ES-I3 (cell line): ENCODE measurements around the gene TMEM114.

Source experiments
- H3K36me3 ChIP-seq: 2 replicates; pipeline ENCODE4 v1.6.1; 2013; ENCODE audit warnings: mild to moderate bottlenecking, low read length, control low read depth, moderate library complexity; ENCODE audit not compliant: insufficient read depth
- H3K4me1 ChIP-seq: 2 replicates; pipeline ENCODE4 v1.6.1; 2013; ENCODE audit warnings: mild to moderate bottlenecking, control low read depth, low read length; ENCODE audit not compliant: insufficient read depth
- H3K9ac ChIP-seq: 2 replicates; pipeline ENCODE4 v1.6.1; 2013; ENCODE audit warnings: low read depth, mild to moderate bottlenecking, low read length, moderate library complexity
- H3K9me3 ChIP-seq: 2 replicates; pipeline ENCODE4 v1.6.1; 2013; ENCODE audit warnings: mild to moderate bottlenecking, low read length, moderate library complexity; ENCODE audit not compliant: control insufficient read depth, insufficient read depth

The TMEM114 gene

DNA sequence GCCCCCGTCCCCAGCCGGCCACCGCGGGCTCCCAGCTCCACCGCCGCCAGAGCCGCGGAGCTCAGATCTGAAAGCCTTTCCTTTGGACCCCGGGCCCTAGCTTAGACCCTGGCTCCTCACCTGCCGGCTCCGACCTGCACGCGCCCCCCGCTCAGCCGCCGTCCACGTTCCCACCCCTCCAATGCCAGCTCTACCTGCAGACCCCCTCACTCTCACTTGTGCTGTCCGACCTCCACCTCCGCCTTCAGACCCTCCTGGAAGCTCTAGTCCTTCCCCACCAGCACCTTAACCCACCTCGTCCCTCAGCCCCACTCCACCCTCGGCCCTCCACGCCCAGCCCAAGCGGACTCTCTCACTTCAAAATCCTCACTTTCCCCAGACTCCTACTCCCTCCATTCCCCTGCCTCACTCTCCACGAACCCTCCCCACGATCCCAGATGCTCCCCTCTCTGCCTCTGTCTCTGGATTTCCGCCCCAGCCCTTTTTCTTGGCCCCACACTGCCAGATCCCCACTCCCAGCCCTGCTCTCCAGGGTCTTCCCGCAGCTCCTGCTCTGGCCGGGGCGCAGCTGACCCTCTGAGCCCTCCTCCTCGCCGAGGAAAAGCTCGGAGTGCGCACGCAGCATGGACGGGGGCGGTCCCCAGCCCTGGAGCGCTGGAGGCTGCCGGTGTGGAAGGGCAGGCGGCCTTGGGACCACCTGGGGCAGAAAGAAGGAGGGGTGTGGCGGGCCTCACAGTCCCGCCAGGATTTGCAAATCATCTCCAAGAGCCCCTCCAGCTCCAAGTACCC is at the start of gene TMEM114:
Gene TMEM114, minus strand, starts transcription at position 612 of the 789 bp plus-strand sequence. CDS start 673 bp downstream, outside the sequence.
- Histone ChIP-seq H3K9ac (peak within 1 kb of the TSS; percentile 44), H3K9me3 (no peaks in the 10 kb centered on the region), H3K36me3 (no peaks in the 10 kb centered on the region), H3K4me1 (no peaks in the 10 kb centered on the region)

DNA sequence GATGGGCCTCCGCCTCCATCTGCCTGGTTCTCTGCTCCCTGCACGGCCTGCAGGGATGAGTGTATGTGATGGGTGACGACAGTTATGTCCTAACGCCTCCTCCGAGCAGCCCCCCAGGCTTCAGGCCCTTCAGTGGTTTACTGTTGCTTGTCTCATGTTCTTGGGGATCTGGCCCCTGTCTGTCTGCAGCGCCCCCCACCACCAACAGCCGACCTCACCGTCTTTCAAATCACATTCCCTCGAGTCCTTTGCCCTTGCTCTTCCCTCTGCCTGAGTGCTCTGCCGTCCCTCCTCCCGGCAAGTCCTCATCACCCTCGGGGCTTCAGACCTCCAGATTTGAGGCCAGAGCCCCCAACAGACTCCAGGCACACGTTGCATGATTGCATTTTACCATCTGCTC is 49.4 kb upstream of the TMEM114 start:
- Histone ChIP-seq H3K9ac (no peak overlapping the region), H3K36me3 (peaks cover 34% of the 10 kb centered on the region), H3K9me3 (no peaks in the 10 kb centered on the region), H3K4me1 (no peaks in the 10 kb centered on the region)

DNA sequence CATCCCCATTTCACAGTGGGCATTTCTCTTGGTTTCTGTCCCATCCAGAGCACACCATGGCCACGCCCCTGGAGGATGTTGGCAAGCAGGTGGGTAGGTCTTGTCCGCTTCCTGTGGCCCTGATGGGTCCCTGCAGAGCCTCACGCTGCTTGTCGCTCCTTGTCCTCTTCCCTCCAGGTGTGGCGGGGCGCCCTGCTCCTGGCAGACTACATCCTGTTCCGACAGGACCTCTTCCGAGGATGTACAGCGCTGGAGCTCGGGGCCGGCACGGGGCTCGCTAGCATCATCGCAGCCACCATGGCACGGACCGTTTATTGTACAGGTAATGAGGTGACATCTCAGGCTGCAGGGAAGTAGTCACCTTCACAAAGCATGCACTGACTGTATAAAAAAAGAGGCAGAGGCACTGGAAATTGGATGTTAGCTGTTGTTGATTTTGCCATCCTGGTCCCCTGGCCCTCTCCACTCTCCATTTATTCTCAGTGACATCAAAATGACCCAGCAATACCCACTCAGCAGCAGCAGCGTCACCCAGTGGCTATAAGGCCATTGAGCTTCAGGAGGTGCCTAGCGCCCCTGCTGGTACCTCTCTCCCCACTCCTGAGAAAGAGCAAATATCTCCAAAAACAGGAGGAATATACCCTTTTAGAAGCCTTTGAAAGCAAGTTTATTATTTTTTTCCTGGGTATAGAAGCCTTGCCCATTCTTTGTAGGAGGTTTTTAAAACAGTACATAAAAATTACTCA is 44.9 kb upstream of the TMEM114 start:
- Histone ChIP-seq H3K36me3 (peaks cover 27% of the 10 kb centered on the region), H3K9me3 (no peaks in the 10 kb centered on the region), H3K4me1 (no peaks in the 10 kb centered on the region), H3K9ac (no peak overlapping the region)

DNA sequence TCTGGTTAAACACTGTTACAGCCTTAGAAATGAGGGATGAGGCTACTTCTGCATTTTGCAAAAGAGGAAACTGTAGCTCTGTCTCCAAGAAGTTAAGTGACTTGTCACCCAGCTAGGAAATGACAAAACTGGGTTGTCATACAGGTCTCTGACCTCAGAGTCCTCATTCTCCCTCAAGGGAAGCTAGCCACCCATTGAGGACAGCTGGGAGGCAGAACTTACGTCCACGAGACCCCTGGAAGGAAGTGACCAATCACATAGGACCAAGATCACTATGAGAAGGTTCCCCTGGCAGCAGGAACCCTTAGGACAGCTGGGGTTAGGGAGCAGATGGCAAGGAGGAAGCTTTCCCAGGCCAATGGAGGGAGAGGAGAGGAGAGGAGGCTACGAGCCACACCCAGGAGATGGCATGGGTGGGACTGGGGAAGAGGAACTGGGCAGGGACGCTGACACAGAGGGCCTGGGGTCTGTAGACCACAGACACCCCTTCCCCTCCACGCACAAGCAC is 42.4 kb upstream of the TMEM114 start:
- H3K36me3 ChIP-seq = peaks cover 43% of the 10 kb centered on the region
- no peak overlapping the region for H3K9ac ChIP-seq
- no peaks in the 10 kb centered on the region for H3K9me3 ChIP-seq

DNA sequence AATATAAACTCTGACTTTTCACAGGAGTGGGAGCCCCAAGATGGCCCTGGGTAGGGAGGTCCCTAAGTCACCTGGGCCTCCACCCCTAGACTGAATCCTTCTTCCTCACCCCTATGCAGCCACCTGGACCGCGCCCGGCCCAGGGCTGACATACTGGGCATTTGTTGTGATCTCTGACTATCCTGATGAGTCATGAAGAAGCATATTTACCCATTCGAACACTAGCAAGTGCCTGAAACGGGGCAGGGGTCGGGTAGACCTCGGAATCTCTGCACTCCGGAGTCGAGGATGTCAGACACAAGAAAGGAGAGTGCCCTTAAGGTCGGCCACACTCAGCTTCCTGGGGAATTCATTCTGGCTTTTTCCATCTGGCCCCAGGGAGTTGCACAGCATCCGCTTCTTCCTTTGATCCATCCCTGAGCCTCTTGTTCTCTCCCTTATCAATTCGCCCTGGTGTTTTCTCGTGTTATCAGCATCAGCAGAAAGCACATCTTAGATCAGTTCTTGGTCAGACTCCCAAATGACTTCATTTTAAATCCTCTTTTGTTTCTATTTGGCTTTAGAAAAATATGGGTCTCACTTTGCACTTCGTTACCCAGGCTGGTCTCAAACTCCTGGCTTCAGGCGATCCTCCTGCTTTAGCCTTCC is 41.6 kb upstream of the TMEM114 start:
- H3K4me1 ChIP-seq = no peaks in the 10 kb centered on the region

More for the DNA sequence above, 42.4 kb upstream of the TMEM114 start:
- no peaks in the 10 kb centered on the region for H3K4me1 ChIP-seq

DNA sequence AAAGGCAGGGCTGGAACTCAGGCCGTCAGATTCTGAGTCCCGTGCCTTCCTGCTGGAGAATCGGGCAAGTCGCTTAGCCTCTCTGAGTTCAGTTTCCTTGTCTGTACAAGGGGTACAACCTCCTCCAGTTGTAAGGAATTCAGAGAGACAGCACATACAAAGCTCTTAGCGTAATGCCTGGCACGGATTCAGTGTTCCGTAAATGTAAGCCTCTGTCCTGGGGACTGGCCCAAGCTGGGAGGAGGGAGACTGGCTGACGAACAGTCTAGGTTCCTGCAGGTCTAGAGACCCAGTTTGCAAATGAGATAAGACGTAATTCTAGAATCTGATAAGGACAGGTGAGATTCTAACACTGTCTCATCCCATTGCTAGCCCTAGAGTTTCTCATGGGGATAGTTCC is 41.1 kb upstream of the TMEM114 start:
- no peak overlapping the region for H3K9ac ChIP-seq
- H3K4me1 ChIP-seq = no peaks in the 10 kb centered on the region
- no peaks in the 10 kb centered on the region for H3K9me3 ChIP-seq
- peaks cover 39% of the 10 kb centered on the region for H3K36me3 ChIP-seq

More for the DNA sequence above, 41.6 kb upstream of the TMEM114 start:
- Histone ChIP-seq H3K9ac (no peak overlapping the region), H3K9me3 (no peaks in the 10 kb centered on the region), H3K36me3 (peaks cover 41% of the 10 kb centered on the region)

DNA sequence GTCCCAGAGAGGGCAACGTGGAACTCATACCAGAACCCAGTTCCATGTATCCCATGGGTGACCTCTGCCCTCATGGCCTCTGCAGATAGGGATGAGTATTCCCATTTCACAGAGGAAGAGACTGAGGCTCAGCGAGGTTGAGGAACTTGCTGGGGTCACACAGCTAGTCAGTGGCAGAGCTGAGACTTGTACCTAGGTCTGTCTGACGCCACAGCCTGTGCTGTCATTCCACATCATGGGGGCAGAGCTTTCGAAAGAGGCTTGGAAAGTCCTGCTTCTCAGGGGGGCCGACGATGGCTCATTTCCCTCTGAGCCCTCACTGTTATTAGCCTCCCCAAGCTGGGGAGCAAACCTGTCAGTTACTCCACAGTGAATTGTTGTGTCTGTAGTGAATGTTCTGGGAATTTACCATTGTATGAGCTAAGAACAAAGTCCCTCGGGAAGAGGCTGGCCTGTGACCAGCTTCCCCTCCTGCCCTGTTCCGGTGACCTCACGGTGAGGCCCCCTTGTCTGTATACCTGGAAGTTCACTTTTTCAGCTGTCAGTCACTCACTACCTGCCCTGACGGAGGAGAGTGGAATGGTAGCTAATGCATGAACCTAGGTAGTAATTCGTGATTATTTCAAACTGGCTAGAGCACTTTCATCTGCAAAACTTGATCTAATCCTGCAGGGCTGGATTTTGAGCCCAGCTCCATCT is 40.1 kb upstream of the TMEM114 start:
- Histone ChIP-seq H3K36me3 (peaks cover 44% of the 10 kb centered on the region), H3K9ac (no peak overlapping the region), H3K9me3 (no peaks in the 10 kb centered on the region), H3K4me1 (no peaks in the 10 kb centered on the region)

DNA sequence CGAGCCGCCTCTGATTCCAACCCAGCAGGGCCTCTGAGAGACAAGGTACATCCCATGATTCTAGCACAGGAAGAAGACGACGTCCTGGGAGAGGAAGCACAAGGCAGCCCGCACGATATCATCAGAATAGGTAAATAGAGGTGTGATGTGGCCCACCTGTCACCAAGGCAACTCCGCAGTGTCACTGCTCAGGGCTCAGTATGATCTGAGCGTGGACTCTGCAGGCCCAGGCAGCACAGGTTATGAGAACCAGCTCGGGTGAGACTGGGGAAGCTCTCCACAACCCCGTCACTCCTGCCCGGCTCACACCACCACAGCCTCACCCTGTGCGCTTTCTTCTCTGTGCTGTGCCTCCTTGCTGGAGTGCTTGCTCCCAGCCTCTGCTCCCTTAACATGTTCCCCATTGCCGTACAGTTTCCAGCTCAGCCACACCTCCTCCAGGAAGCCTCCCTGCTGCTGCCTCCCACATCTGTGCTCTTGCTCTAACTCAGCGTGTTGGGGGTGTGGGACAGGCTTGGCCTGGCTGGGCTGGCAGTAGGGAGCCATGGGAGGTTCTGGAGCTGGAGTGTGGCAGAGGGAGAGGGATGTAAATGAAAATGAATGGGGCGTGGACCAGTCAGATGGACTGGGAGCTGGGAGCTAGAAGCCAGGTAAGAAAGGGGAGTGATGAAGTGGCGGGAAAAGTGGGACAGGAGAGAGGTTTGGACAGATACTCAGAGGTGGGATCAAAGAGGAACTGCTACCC is 38.8 kb upstream of the TMEM114 start:
- Histone ChIP-seq H3K9ac (no peak overlapping the region), H3K9me3 (no peaks in the 10 kb centered on the region), H3K4me1 (no peaks in the 10 kb centered on the region), H3K36me3 (peaks cover 44% of the 10 kb centered on the region)

DNA sequence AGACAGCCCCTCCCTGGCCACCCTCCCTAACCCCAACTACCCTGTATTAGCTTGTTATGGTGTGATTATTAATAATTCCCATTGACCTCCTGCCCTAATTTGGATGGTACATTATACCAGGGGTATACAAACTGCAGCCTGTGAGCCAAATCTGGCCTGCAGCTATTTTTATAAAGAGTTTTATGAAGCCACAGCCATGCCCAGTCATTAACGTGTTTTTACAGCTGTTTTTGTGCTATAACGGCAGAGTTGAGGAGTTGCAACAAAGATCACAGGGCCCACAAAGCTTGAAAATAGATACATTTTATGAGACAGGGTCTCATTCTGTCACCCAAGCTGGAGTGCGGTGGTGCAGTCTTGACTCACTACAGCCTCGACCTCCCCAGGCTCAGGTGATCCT is 37.1 kb upstream of the TMEM114 start:
- H3K4me1 ChIP-seq = no peaks in the 10 kb centered on the region
- no peaks in the 10 kb centered on the region for H3K9me3 ChIP-seq
- H3K9ac ChIP-seq = no peak overlapping the region
- H3K36me3 ChIP-seq = peaks cover 46% of the 10 kb centered on the region

DNA sequence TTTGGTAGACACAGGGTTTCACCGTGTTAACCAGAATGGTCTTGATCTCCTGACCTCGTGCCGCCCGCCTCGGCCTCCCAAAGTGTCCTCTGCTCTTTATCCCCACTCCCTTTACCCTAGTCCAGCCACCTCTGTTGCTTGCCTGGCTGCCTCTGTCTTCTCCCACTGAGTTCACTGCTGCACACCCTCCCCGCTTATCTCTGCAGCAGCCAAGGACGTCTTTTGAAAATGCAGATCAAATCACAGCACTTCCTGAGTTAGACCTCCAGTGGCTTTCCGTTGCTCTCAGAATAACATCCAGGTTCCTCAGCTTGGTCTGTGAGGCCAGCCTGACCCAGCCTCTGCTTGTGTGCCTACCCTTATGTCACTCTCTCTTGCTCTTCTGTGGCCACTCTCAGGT is 36.6 kb upstream of the TMEM114 start:
- Histone ChIP-seq H3K4me1 (no peaks in the 10 kb centered on the region), H3K36me3 (peaks cover 45% of the 10 kb centered on the region), H3K9ac (no peak overlapping the region), H3K9me3 (no peaks in the 10 kb centered on the region)

DNA sequence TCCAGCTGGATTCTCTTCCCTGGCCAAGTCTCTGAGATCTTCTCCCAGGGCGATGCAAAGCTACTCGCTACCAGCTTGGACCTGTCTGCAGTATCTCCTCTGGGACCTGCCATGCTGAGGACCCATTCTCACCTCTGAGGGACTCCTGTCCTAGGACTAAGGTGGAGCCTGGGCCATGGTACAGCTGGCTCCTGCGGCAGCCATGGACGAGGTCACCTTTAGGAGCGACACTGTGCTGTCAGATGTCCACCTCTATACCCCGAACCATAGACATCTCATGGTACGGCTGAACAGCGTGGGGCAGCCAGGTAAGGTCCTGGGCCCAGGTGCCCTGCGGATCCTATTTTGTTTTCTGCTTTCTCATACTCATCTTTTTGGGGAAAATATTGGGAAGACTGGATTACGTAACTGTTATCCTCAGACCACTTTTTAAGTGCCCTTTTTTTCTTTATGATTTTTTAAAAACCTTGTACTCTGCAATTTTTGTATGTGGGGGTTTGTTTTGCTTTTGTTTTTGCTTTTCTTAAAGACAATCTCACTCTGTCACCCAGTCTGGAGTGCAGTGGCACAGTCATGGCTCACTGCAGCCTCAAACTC is 35.3 kb upstream of the TMEM114 start:
- Histone ChIP-seq H3K4me1 (no peaks in the 10 kb centered on the region), H3K36me3 (peaks cover 41% of the 10 kb centered on the region), H3K9ac (no peak overlapping the region), H3K9me3 (no peaks in the 10 kb centered on the region)

DNA sequence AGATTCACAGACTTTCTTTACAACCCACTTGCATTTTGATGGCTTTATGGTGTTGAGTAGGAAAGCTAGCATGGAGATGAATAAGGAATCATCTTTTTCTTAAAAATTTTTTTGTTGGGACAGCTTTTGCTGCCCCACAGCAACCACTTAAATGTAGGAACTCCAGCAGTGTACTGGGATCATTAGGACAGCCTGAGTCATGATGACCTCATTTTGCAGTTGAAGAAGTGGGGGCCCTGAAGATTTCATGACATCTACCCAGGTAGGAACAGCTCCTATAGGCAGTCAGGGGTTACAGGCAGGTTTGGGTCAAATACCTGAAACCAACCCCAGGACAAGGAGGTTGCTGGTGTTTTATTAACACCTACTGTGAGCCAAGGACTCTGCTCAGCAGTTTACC is 33.3 kb upstream of the TMEM114 start:
- Histone ChIP-seq H3K9ac (no peak overlapping the region), H3K4me1 (no peaks in the 10 kb centered on the region), H3K36me3 (peaks cover 26% of the 10 kb centered on the region), H3K9me3 (no peaks in the 10 kb centered on the region)

DNA sequence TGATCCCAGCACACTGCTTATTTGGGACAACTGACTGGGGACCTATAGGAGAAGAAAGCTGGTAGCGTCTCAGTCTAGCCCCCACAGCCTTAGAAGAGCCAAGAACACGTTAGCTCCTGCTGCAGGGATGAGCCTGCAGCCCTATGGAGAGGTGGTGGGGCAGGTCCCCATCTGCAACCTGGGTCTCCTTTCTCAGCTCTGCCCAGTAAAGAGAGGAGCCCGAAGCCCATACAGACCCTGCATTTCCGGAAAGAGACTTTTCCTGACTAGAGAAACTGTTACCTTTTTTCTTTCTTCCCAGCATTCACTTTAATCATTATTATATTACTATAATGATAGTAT is 32.0 kb upstream of the TMEM114 start:
- H3K9ac ChIP-seq = peak overlapping the region; percentile 98
- peaks cover 18% of the 10 kb centered on the region for H3K36me3 ChIP-seq
- no peaks in the 10 kb centered on the region for H3K9me3 ChIP-seq
- H3K4me1 ChIP-seq = no peaks in the 10 kb centered on the region
